ENCODE data around the gene PCDHGB3.
A peak's percentile ranks its signal among the peaks of the same experiment; 100 is the strongest.
"Not testable (repeated sequence)": the region's sequence is repeated elsewhere in the genome, so short reads cannot be mapped to it uniquely, and the experiment has no call there.

The PCDHGB3 gene

DNA sequence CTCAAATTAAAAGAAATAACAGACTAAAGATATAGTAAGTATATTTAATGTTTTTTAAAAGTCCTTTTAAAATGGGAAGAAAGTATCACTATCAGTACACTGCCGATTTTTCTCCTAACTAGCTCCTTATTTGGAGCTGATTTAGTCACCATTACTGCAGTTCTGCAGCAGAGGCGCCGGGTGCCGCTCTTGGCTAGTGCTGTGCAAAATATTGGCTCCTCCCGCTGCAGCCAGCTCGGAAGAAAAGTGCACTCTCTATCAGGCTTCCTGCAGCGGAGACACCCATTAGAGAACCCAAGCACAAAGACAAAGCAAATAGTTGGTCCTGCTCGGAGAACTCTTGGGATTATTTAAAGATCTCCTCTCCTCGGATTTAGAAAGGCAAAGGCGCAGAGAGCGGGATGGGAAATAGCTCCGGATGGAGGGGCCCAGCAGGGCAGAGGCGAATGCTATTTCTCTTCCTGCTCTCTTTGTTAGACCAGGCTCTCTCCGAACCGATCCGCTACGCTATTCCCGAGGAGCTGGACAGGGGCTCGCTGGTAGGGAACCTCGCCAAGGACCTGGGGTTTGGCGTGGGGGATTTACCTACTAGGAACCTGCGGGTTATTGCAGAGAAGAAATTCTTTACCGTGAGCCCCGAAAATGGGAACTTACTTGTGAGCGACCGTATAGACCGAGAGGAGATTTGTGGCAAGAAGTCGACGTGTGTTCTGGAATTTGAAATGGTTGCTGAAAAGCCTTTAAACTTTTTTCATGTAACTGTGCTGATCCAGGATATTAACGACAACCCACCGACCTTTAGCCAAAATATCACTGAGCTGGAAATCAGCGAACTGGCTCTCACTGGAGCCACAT lies at the start of gene PCDHGB3:
Gene PCDHGB3, plus strand, starts transcription at position 249 of the 855 bp plus-strand sequence. Its CDS starts 153 bp downstream, at position 402.
- no peak for DNase-seq (ENCODE audit: low spot score)

DNA sequence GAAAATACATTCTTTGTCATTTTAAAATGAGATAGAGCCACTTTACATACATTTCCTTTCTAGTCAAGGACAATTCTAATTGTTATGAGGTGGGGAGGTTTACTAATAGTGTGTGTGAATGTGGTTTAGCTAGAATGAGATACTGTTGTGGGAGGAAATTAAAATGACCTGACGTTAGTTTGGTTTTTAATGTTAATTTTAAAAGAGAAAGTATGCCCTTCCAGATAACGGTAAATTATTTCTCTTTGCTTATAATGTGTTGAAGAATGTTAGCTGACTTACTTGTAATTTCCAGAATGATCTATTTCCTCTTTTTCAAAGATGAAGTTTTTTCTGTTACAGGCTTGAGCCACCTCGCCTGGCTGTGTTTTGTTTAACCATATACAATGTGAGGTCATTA lies 47.8 kb upstream of the PCDHGB3 start:
- no peak for DNase-seq (ENCODE audit: low spot score)

DNA sequence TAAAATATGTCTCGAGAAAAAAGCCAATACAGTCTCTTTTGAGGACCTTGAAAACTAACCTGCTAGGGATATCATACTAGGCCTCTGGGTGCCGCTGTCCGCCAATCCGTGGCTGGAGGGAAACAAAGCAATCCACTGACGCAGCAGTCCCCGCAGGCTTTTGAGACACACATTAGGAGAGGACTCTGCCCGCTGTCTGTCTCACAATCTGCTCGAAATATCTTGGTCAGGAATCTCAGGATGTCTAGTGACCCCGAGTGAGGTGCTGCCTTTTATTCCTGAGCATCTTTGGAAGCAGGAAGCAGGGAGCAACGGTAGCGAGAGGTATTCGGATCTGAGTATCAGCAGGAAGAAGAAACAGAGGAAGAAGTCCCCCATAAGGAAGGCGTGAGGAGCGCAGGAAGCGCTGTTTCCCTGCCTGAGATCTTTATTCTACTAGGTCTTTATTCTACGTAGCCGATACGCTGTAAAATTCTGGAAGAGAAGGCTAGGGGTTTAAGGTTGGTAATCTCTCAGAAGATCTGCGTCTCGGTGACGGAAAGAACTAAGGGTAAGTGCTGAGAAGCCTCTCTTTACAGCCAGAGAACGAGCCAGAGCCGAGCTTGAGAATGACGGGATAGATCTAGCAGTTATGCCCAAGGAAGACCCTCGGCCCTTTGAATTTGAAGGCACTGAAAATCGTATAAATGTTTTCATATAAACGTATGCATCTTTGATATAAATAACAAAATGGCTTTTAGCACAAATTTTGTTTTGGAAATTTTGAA lies 43.8 kb upstream of the PCDHGB3 start:
- DNase-seq (ENCODE audit: low spot score) = peak; percentile 66

DNA sequence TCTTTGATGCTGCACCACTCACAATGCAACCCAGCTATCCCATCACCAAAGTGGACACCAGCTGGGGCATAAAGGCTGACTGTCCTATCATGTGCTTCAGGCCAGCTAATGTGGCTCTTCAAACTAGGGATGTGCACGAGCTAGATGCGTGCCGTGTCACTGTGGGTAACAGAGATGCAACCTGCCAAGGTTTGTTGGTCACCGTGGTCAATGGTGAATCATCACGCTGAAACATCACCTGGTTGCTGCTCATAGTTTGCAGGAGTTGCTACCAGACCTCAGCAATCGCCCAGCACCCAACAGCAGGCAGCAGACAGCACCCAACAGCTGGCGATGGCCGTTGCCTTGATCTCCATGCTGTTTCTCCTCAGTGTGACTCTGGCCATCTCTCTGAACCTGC lies 41.8 kb upstream of the PCDHGB3 start:
- DNase-seq (ENCODE audit: low spot score) = no peak

DNA sequence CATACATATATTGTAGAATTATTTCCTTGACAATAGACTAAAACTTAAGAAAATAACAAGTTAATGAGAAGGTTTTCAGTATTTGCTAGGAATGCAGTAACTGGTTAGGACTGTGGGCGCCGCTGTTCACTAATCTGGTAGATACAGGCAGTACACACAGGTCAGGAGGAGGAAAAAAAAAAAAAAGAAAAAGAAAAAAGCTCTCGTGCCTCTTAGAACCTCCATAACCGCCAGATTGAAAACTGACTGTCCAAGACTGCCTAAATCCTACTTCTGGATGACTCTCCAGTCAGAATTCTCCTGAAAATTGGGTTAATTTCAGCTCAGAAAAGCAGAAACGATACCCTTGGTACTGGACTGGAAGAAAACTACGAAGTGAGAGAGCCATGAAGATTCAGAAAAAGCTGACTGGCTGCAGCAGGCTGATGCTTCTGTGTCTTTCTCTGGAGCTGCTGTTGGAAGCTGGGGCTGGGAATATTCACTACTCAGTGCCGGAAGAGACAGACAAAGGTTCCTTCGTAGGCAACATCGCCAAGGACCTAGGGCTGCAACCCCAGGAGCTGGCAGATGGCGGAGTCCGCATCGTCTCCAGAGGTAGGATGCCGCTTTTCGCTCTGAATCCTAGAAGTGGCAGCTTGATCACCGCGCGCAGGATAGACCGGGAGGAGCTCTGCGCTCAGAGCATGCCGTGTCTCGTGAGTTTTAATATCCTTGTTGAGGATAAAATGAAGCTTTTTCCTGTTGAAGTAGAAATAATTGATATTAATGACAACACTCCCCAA lies 39.6 kb upstream of the PCDHGB3 start, which contains the start of gene PCDHGA1:
Gene PCDHGA1, plus strand, starts transcription at position 216 of the 782 bp plus-strand sequence.
- no peak for DNase-seq (ENCODE audit: low spot score)

DNA sequence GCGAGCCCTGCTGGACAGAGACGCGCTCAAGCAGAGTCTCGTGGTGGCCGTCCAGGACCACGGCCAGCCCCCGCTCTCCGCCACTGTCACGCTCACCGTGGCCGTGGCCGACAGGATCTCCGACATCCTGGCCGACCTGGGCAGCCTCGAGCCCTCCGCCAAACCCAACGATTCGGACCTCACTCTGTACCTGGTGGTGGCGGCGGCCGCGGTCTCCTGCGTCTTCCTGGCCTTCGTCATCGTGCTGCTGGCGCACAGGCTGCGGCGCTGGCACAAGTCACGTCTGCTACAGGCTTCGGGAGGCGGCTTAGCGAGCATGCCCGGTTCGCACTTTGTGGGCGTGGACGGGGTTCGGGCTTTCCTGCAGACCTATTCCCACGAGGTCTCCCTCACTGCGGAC lies 37.5 kb upstream of the PCDHGB3 start:
- DNase-seq (ENCODE audit: low spot score) = not testable (repeated sequence)

DNA sequence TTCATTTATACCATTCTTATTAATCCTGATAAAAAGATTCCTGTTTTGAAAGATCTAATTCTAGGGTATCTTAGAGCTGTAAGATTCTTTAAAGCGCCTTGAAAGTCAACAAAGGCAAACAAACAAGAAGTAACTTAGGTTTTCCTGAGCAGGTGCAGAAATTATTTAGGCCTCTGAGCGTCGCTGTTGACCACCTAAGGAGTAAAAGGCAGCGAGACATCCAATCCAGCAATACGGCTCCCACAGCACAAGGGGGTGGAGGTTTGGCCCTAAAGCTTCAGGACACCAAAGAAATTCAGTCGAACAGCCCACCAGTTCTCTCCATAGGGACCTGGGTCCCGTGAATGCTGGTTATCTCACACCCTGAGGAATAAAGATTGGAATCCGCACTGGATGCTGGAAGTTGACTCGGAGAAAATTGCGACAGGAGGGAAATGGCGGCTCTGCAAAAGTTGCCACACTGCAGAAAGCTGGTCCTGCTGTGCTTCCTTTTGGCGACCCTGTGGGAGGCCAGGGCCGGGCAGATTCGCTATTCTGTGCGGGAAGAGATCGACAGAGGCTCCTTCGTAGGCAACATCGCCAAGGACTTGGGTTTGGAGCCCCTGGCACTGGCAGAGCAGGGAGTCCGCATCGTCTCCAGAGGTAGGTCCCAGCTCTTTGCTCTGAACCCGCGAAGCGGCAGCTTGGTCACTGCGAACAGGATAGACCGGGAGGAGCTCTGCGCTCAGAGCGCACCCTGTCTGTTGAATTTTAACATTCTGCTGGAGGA lies 31.3 kb upstream of the PCDHGB3 start, which contains the start of gene PCDHGA2:
Gene PCDHGA2, plus strand, starts transcription at position 223 of the 769 bp plus-strand sequence.
- DNase-seq (ENCODE audit: low spot score) = no peak

DNA sequence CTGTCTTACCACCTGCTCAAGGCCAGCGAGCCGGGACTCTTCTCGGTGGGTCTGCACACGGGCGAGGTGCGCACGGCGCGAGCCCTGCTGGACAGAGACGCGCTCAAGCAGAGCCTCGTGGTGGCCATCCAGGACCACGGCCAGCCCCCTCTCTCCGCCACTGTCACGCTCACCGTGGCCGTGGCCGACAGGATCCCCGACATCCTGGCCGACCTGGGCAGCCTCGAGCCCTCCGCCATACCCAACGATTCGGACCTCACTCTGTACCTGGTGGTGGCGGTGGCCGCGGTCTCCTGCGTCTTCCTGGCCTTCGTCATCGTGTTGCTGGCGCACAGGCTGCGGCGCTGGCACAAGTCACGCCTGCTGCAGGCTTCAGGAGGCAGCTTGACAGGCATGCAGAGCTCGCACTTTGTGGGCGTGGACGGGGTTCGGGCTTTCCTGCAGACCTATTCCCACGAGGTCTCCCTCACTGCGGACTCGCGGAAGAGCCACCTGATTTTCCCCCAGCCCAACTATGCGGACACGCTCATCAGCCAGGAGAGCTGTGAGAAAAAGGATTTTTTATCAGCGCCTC lies 29.2 kb upstream of the PCDHGB3 start:
- DNase-seq (ENCODE audit: low spot score) = not testable (repeated sequence)

DNA sequence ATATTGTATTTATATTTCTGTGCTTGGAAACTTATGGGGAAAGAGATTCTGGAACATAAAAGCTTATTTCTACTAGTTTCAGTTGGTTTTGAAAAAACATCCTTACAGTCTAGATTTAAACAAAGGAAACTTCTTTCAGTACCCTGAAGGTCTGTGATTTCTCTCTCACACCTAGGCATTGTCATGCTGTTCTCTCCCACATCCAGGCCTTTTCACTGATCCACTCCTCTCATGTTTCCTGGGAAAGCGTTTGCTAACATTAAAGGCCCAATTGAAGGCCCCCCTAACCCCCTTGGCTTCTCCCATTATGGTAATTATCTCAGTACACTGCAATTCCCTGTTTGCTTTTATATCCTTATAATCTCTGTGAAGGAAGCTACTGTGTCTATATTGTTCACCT lies 27.3 kb upstream of the PCDHGB3 start:
- no peak for DNase-seq (ENCODE audit: low spot score)

DNA sequence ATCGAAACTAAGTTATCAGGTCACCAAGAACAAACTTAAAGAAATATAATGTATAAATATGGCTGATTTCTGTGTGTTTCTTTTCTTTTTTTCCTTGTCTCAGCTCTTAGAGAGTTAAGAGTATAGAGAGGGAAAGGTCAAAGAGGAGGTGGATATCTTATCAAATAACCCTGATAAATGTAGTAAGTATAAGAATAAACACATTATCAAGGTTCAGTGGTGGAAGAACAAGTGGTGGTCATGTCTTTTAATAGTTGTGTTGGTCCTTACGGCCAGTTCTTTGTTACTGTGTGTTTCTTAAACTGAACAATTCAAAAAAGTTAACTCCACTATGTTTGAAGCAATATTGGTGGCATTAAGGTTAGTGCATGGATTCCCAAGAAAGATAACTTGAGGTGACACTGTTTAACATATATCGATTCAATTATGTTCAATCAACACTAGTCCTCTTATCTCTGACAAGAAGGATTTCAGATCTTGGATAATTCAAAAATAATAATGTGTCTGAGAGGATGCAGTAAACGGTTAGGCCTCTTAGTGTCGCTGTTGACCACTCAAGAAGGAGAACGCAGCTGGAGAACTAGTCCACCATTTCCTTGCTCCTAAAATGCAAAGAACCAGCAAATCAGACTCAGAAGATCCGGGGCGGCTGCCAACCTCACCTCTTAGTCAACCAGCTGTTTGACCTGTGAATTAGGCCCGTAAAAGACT lies 26.6 kb upstream of the PCDHGB3 start, which contains the start of gene PCDHGA3:
Gene PCDHGA3, plus strand, starts transcription at position 588 of the 711 bp plus-strand sequence. CDS start 205 bp downstream, outside the sequence.
- no peak for DNase-seq (ENCODE audit: low spot score)

DNA sequence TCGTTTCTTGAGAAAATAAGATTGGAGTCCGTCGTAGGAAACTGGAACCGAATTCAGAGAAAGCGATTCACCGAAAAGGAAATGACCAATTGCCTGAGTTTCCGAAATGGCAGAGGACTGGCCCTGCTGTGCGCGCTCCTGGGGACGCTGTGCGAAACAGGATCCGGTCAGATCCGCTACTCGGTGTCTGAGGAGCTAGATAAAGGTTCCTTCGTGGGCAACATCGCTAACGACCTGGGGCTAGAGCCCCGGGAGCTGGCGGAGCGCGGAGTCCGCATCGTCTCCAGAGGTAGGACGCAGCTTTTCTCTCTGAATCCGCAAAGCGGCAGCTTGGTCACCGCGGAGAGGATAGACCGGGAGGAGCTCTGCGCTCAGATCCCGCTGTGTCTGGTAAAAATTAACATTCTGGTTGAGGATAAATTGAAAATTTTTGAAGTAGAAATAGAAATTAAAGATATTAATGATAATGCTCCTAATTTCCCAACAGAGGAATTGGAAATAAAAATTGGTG lies 26.0 kb upstream of the PCDHGB3 start:
- DNase-seq (ENCODE audit: low spot score) = no peak

DNA sequence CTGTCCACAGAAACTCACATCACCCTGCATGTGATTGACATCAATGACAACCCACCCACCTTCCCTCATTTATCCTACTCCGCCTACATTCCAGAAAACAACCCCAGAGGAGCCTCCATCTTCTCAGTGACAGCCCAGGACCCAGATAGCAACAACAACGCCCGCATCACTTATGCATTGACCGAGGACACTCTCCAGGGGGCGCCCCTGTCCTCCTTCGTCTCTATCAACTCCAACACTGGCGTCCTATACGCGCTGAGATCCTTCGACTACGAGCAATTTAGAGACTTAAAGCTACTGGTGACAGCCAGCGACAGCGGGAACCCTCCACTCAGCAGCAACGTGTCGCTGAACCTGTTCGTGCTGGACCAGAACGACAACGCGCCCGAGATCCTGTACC lies 24.7 kb upstream of the PCDHGB3 start:
- no peak for DNase-seq (ENCODE audit: low spot score)

DNA sequence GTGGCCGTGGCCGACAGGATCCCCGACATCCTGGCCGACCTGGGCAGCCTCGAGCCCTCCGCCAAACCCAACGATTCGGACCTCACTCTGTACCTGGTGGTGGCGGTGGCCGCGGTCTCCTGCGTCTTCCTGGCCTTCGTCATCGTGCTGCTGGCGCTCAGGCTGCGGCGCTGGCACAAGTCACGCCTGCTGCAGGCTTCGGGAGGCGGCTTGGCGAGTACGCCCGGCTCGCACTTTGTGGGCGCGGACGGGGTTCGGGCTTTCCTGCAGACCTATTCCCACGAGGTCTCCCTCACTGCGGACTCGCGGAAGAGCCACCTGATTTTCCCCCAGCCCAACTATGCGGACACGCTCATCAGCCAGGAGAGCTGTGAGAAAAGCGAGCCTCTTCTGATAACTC lies 24.0 kb upstream of the PCDHGB3 start:
- DNase-seq (ENCODE audit: low spot score) = not testable (repeated sequence)

DNA sequence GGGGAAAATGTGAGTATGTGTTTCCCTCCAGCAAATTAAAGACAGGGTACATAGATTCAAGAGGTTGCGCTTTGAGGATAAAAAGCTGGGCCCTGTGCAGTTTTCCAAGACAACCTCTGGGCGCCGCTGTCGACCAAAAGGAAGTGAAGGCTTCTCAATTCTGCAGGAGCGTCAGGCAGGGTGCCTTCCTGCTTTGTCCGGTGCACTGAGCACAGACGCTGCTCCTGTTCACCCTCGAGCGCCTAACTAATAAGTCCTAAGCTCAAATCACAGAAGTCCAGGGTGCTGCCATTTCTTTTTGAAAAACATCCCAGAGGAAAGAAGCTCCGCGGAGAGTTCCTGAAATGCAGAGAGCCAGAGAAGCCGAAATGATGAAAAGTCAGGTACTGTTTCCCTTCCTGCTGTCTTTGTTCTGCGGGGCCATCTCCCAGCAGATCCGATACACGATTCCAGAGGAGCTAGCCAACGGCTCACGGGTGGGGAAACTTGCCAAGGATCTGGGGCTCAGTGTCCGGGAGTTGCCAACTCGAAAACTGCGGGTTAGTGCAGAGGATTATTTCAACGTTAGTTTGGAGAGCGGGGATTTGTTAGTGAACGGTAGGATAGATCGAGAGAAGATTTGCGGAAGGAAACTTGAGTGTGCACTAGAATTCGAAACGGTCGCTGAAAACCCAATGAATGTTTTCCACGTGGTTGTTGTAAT lies 20.0 kb upstream of the PCDHGB3 start, which contains the start of gene PCDHGB1:
Gene PCDHGB1, plus strand, starts transcription at position 183 of the 703 bp plus-strand sequence. Its CDS starts 162 bp downstream, at position 345.
- peak; percentile 72 for DNase-seq (ENCODE audit: low spot score)

DNA sequence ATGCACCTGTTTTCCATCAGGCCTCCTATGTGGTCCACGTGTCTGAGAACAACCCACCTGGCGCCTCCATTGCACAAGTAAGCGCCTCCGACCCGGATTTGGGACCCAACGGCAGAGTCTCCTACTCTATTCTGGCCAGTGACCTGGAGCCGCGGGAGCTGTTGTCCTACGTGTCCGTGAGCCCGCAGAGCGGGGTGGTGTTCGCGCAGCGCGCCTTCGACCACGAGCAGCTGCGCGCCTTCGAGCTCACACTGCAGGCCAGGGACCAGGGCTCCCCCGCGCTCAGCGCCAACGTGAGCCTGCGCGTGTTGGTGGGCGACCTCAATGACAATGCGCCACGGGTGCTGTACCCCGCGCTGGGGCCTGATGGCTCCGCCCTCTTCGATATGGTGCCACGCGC lies 18.5 kb upstream of the PCDHGB3 start:
- no peak for DNase-seq (ENCODE audit: low spot score)

DNA sequence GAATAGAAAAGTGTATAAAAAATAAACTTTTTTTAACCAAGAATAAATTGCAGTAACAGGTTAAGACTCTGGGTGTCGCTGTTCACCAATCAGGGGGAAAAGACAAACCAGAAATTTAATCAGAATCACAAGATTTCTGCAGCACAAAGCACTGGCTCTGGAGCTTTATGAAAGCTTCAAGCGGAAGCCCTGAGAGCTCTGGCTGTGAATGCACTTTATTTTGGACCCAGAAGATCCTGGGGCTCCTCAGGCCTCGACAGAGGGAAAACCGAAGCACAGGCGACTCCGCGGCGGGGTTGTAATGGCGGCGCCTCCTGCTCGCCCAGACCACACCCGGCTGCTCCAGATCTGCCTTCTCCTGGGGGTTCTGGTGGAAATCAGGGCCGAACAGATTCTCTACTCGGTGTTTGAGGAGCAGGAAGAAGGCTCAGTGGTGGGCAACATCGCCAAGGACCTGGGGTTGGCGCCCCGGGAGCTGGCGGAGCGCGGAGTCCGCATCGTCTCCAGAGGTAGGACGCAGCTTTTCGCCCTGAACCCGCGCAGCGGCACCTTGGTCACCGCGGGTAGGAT lies 15.1 kb upstream of the PCDHGB3 start, which contains the start of gene PCDHGA4:
Gene PCDHGA4, plus strand, starts transcription at position 122 of the 570 bp plus-strand sequence. Its CDS starts 87 bp downstream, at position 209.
- no peak for DNase-seq (ENCODE audit: low spot score)

DNA sequence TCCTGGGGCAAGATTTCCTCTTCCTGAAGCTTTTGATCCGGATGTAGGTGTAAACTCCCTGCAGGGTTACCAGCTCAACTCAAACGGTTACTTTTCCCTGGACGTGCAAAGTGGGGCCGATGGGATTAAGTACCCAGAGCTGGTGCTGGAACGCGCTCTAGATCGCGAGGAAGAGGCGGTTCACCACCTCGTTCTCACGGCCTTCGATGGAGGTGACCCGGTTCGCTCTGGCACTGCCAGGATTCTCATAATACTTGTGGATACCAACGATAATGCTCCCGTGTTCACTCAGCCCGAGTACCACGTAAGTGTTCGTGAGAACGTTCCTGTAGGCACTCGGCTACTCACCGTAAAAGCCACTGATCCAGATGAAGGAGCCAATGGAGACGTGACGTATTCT lies 14.4 kb upstream of the PCDHGB3 start:
- DNase-seq (ENCODE audit: low spot score) = no peak

DNA sequence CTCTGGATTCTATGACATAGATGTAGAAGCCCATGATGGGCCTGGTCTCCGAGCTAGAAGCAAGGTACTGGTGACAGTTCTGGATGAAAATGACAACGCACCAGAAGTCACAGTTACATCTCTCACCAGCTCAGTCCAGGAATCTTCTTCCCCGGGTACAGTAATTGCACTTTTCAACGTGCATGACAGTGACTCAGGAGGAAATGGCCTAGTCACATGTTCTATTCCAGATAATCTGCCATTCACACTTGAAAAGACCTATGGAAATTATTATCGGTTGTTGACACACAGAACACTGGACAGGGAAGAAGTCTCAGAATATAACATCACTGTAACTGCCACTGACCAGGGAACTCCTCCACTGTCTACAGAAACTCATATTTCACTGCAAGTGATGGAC lies 13.9 kb upstream of the PCDHGB3 start:
- no peak for DNase-seq (ENCODE audit: low spot score)

DNA sequence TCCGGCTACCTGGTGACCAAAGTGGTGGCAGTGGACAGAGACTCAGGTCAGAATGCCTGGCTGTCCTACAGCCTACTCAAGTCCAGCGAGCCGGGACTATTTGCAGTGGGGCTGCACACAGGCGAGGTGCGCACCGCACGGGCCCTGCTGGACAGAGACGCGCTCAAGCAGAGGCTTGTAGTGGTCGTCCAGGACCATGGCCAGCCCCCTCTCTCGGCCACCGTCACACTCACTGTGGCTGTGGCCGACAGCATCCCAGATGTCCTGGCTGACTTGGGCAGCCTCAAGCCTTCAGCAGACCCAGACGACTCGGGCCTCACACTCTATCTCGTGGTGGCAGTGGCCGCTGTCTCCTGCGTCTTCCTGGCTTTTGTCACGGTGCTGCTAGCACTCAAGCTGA lies 13.1 kb upstream of the PCDHGB3 start:
- DNase-seq (ENCODE audit: low spot score) = no peak
